ENCODE measurements around the gene PRELID2.

DNA sequence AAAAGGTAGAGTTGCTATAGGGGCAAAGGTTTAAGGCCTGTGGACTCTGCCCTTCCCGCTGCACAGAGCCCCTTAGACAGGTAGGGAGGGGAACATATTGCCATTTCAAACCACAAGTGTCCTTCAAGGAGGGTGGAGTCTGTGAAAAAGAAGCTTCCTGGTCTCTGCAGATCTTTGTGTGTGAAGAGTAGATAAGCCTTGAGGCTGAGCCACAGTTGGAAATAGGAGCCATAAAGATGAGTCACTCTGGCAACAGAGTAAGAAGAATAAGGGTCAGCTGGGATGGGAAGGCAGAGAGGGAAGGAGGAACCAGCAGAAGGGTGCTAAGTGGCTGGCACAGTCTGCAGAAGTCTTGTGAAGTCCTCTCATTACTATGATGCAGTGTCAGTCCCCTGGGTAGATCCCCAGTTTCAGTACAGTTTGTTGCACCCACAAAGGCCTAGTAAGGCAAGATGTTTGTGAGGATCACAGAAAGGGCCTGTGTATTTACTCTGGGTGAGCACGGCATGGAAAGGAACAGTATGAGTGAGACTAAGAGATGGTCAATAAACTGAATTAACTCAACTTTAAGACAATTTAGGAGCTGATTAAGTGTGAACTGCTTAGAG is 19.6 kb upstream of the PRELID2 start:
- TF ChIP-seq, protein P1, sequence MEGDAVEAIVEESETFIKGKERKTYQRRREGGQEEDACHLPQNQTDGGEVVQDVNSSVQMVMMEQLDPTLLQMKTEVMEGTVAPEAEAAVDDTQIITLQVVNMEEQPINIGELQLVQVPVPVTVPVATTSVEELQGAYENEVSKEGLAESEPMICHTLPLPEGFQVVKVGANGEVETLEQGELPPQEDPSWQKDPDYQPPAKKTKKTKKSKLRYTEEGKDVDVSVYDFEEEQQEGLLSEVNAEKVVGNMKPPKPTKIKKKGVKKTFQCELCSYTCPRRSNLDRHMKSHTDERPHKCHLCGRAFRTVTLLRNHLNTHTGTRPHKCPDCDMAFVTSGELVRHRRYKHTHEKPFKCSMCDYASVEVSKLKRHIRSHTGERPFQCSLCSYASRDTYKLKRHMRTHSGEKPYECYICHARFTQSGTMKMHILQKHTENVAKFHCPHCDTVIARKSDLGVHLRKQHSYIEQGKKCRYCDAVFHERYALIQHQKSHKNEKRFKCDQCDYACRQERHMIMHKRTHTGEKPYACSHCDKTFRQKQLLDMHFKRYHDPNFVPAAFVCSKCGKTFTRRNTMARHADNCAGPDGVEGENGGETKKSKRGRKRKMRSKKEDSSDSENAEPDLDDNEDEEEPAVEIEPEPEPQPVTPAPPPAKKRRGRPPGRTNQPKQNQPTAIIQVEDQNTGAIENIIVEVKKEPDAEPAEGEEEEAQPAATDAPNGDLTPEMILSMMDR (IDR thresholded peaks at IDR 0.05; ENCODE audit: insufficient read depth, low read depth, low read length): no peak
- TF ChIP-seq EZH2 (IDR thresholded peaks at IDR 0.05; ENCODE audit: insufficient read depth, low read length): no peak

Measured in astrocyte (in vitro differentiated cells and primary cell).